Chondrocyte (in vitro differentiated cells): ENCODE results near the gene SLAIN2. TPM values are rescaled to one million over a fixed set of nuclear protein-coding genes. Genes with fewer than 3 reads are reported as not detected.

Experiments used
- DNase-seq: peaks from one replicate; pipeline ENCODE4 v3.0.0; 2021; ENCODE audit warnings: mixed read lengths, low spot score
- H3K27ac Mint-ChIP-seq: one replicate; pipeline ENCODE4 v1.8.0; 2021; ENCODE audit warnings: mild to moderate bottlenecking, moderate library complexity, mixed read lengths; ENCODE audit not compliant: unreplicated experiment
- H3K27me3 Mint-ChIP-seq: 2 replicates; pipeline ENCODE4 v1.8.0; 2021; ENCODE audit warnings: low read depth, mixed read lengths
- H3K36me3 Mint-ChIP-seq: 2 replicates; pipeline ENCODE4 v1.8.0; 2021; ENCODE audit warnings: low read depth, mixed read lengths
- H3K4me1 Mint-ChIP-seq: 2 replicates; pipeline ENCODE4 v1.8.0; 2021; ENCODE audit warnings: low read depth, mild to moderate bottlenecking, mixed read lengths
- H3K4me3 Mint-ChIP-seq: one replicate; pipeline ENCODE4 v1.8.0; 2021; ENCODE audit warnings: mild to moderate bottlenecking, moderate library complexity, mixed read lengths; ENCODE audit not compliant: unreplicated experiment
- H3K9me3 Mint-ChIP-seq: 2 replicates; pipeline ENCODE4 v1.8.0; 2021; ENCODE audit warnings: low read depth, mixed read lengths
- total RNA-seq: library from RNA; stranded (reverse); gene quantifications from 3 replicates; pipeline ENCODE4 v1.2.1, GENCODE V29; 2021
- TF ChIP-seq, protein P1 (sequence below): fragments of 200-600 bp; sonication (generic); IDR thresholded peaks from 2 replicates; pipeline ENCODE4 v1.5.0; 2021; ENCODE audit warnings: antibody characterized with exemption, mild to moderate bottlenecking, moderate library complexity

The SLAIN2 gene
- total RNA-seq, 1 donor from 2014 or later, result 84.2 TPM

DNA sequence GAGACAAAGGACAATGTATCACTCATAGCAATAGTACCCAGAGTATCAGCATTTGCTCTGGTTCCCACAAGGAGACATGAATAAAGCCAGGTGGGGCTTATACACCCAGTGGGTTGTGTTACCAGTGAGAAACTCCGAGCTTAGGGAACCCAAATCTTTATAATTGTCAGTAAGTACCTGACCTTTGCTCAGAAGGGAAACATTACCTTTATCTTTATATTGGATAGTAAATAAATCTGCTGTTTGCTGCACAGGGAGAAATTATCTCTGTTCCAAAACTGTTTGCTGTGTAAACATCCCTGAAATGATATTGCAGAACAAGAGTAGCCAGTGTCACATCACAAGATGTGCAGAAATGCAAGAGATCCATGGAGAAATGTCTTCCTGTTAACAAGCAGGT lies 12.1 kb upstream of the SLAIN2 start:
- peaks cover 36% of the 10 kb centered on the region for H3K4me1 Mint-ChIP-seq
- no peak for DNase-seq
- no peaks in the 10 kb centered on the region for H3K9me3 Mint-ChIP-seq
- no peak overlapping the region for H3K4me3 Mint-ChIP-seq
- H3K36me3 Mint-ChIP-seq, result no peaks in the 10 kb centered on the region
- no peaks in the 10 kb centered on the region for H3K27me3 Mint-ChIP-seq
- TF ChIP-seq, protein P1, sequence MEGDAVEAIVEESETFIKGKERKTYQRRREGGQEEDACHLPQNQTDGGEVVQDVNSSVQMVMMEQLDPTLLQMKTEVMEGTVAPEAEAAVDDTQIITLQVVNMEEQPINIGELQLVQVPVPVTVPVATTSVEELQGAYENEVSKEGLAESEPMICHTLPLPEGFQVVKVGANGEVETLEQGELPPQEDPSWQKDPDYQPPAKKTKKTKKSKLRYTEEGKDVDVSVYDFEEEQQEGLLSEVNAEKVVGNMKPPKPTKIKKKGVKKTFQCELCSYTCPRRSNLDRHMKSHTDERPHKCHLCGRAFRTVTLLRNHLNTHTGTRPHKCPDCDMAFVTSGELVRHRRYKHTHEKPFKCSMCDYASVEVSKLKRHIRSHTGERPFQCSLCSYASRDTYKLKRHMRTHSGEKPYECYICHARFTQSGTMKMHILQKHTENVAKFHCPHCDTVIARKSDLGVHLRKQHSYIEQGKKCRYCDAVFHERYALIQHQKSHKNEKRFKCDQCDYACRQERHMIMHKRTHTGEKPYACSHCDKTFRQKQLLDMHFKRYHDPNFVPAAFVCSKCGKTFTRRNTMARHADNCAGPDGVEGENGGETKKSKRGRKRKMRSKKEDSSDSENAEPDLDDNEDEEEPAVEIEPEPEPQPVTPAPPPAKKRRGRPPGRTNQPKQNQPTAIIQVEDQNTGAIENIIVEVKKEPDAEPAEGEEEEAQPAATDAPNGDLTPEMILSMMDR, result no peak
- H3K27ac Mint-ChIP-seq, result peak overlapping the region; percentile 95

DNA sequence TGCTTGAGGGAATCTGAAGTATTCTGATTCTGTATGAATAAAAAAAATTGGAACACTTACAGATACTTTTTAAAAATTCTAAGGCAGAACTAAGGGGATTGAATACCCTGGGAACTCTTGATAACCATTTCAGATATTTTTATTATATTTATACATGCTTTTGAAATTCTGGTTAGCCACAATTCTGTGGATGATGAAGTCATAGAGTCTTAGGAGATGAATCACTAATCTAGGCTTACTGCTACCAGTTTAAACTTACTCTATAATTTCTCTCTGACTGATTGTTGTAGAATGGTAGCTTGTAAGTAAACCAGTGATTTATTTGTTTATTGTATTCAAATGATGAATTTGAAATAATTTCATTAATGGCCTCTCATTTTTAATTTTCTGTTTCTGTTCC lies 11.4 kb upstream of the SLAIN2 start:
- Mint-ChIP-seq H3K4me1 (peaks cover 36% of the 10 kb centered on the region), H3K27me3 (no peaks in the 10 kb centered on the region), H3K9me3 (no peaks in the 10 kb centered on the region), H3K36me3 (no peaks in the 10 kb centered on the region), H3K4me3 (peak overlapping the region; percentile 21), H3K27ac (peak overlapping the region; percentile 95)
- TF ChIP-seq, protein P1, result no peak
- DNase-seq, result no peak

DNA sequence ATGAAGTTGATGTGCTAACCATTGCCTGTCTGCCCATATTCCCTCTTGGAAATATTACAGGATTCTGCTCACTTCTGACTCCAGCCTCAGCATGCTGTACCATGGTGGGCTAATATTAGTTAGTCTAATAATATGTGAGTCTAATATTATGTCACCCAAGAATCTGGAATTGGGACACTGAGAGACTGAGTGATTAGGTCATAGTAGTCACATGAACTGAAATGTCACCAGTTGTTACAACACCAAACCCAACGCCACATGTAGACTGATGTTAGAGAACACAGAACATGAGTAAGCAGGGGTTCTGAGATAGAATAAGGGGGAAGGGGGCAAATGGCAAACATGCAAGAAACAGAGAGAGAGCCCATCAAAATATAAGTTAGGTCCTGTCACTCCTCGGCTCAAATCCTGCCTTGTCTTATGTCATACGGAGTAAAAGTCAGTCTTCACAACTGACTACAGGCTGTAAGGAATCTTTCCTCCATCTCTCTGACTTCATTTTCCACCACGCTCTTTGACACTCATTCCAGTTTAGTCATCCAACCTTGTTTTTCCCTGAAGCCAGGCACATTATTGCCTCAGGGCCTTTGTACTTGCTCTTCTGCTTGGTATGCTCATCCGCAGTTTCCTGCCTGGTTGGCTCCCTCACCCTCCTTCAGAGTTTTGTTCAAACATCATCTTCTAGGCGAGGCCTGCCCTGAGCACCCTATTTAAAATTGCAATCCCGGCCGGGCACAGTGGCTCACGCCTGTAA lies 9.6 kb upstream of the SLAIN2 start:
- H3K9me3 Mint-ChIP-seq, result no peaks in the 10 kb centered on the region
- no peak for DNase-seq

DNA sequence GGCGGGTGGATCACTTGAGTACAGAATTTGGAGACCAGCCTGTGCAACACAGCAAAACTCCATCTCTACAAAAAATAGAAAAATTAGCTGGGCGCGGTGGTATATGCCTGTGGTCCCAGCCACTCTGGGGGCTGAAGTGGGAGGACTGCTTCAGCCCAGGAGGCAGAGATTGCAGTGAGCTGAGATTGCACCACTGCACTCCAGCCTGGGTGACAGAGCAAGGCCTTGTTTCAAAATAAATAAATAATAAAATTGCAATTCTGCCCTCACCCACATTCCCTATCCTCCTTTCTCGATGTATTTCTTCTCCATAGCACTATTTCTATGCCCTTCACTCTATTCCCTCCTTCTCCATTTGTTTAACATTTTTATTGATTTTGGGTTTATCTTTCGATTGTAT lies 8.7 kb upstream of the SLAIN2 start:
- DNase-seq, result no peak
- H3K9me3 Mint-ChIP-seq, result no peaks in the 10 kb centered on the region
- no peak overlapping the region for H3K4me3 Mint-ChIP-seq
- no peaks in the 10 kb centered on the region for H3K36me3 Mint-ChIP-seq
- H3K27ac Mint-ChIP-seq, result peak overlapping the region; percentile 14
- TF ChIP-seq, protein P1, result no peak
- peaks cover 46% of the 10 kb centered on the region for H3K4me1 Mint-ChIP-seq
- no peaks in the 10 kb centered on the region for H3K27me3 Mint-ChIP-seq

More for the DNA sequence above, 9.6 kb upstream of the SLAIN2 start:
- peaks cover 41% of the 10 kb centered on the region for H3K4me1 Mint-ChIP-seq
- peak overlapping the region; percentile 91 for H3K27ac Mint-ChIP-seq
- TF ChIP-seq, protein P1, result no peak
- H3K4me3 Mint-ChIP-seq, result no peak overlapping the region
- H3K36me3 Mint-ChIP-seq, result no peaks in the 10 kb centered on the region
- H3K27me3 Mint-ChIP-seq, result no peaks in the 10 kb centered on the region

DNA sequence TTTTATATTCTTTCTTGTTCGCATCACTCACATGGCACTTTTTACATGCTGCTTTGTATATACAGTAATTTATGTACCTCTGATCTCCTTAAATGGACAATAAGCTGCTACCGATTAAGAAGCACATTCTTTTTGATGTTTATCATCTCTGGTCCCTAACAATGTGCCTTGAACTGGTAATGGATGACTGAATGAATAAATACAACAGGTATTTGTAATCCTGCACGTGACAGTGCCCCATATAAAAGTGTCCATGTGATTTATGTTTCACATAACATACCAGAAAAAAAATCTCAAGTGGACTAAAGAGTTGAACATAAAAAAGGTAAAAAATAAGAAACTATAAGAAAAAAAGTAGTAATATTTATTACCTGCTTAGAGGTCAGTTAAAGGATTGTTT lies 7.7 kb upstream of the SLAIN2 start:
- TF ChIP-seq, protein P1, result no peak
- H3K4me1 Mint-ChIP-seq, result peaks cover 49% of the 10 kb centered on the region
- DNase-seq, result no peak
- no peaks in the 10 kb centered on the region for H3K9me3 Mint-ChIP-seq
- no peak overlapping the region for H3K4me3 Mint-ChIP-seq
- H3K27me3 Mint-ChIP-seq, result no peaks in the 10 kb centered on the region
- no peak overlapping the region for H3K27ac Mint-ChIP-seq
- H3K36me3 Mint-ChIP-seq, result no peaks in the 10 kb centered on the region
